ENCODE results near the gene SIGLEC6.

Gene SIGLEC6

DNA sequence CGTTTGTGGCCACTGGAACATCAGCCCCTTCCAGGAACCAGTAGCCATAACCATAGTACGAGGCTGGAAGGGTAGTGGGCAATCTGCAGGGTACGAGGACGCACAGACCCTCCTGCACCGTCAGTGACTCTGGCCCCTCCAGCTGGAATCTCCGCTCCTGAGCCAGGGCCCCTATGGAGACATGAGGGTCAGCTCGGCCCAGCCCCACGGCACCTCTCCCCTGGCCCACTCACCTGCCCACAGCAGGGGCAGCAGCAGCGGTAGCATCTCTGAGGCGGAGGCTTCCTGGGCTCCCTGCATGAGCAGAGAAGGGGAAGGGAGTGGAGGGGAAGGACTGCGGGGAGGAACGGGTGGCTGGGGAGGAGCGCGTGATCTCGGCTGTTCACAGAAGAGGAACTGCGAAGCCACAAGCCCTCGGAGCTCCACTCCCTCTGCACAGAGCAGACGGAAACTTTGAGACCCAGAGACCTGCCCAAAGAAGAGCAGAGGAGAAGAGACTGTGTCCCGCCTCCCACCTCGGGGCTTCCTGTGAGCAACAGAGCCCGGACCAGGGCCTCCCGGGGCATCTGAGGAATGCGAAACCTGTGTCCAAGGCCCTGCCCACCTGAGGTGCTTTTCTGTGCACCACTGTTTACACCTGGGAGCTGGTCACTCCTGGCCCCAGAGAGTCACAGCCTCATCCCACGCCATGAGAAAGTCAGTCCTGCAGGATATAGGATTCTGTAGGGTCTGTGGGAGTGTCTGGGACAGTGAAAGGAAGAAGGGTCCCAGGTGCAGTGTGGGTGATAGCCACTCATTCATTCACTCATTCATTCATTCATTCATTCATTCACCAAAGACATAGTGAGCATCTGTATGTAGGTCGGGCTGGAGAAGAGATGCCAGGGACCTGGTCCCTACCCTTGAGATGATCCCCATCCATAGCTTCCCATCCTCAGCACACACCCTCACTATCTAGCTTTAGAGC, at the start of gene SIGLEC6:
SIGLEC6 (minus strand) TSS at position 322 of the 967 bp plus-strand sequence; CDS start at position 300, 22 bp downstream.
- no peaks in the 10 kb centered on the region for H3K79me2 ChIP-seq (ENCODE audit: insufficient read depth, low read depth)
- H3K4me1 ChIP-seq (ENCODE audit: low read depth, poor library complexity, severe bottlenecking), result no peaks in the 10 kb centered on the region
- H3K27ac ChIP-seq, result no peak within 1 kb of the TSS
- no peaks in the 10 kb centered on the region for H3K36me3 ChIP-seq (ENCODE audit: insufficient read depth)
- H3K4me2 ChIP-seq, result no peak within 1 kb of the TSS
- H4K20me1 ChIP-seq (ENCODE audit: insufficient read depth), result no peaks in the 10 kb centered on the region
- no peak within 1 kb of the TSS for H2AFZ ChIP-seq (ENCODE audit: low read depth)
- no peaks in the 10 kb centered on the region; the same call in 1 of the 2 replicates for H3K27me3 ChIP-seq (ENCODE audit: insufficient read depth, low read depth)
- H3K9ac ChIP-seq, result no peak within 1 kb of the TSS
- no peak within 1 kb of the TSS for H3K4me3 ChIP-seq (IDR thresholded peaks at IDR 0.05; ENCODE audit: insufficient read depth, low read depth, low read length)
- TF ChIP-seq, protein P1, sequence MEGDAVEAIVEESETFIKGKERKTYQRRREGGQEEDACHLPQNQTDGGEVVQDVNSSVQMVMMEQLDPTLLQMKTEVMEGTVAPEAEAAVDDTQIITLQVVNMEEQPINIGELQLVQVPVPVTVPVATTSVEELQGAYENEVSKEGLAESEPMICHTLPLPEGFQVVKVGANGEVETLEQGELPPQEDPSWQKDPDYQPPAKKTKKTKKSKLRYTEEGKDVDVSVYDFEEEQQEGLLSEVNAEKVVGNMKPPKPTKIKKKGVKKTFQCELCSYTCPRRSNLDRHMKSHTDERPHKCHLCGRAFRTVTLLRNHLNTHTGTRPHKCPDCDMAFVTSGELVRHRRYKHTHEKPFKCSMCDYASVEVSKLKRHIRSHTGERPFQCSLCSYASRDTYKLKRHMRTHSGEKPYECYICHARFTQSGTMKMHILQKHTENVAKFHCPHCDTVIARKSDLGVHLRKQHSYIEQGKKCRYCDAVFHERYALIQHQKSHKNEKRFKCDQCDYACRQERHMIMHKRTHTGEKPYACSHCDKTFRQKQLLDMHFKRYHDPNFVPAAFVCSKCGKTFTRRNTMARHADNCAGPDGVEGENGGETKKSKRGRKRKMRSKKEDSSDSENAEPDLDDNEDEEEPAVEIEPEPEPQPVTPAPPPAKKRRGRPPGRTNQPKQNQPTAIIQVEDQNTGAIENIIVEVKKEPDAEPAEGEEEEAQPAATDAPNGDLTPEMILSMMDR (conservative IDR thresholded peaks at IDR 0.05; ENCODE audit: low read depth, low read length), result no peak

DNA sequence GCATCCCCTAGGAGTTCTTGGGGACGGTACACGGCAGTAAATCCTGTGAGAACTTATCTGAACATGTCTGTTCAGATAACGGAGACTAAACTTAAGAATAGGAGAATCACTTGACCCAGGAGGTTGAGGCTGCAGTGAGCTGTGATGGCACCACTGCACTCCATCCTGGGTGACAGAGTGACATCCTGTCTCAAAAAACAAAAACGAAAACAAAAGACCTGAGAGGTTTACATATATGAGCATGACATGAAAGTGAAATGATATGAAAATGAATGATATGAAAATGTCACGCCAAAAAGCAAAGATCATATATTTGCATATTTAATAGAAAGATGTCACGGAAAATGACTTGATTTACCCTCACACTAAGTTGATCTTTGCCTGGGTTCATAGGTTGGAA, 45.4 kb upstream of the SIGLEC6 start:
- Histone ChIP-seq H3K4me3 (IDR thresholded peaks at IDR 0.05; ENCODE audit: insufficient read depth, low read depth, low read length) (no peak overlapping the region), H3K27ac (no peak overlapping the region), H3K9ac (no peak overlapping the region), H3K79me2 (ENCODE audit: insufficient read depth, low read depth) (no peaks in the 10 kb centered on the region), H3K4me2 (no peak overlapping the region), H3K27me3 (ENCODE audit: insufficient read depth, low read depth) (no peaks in the 10 kb centered on the region), H2AFZ (ENCODE audit: low read depth) (no peak overlapping the region), H3K4me1 (ENCODE audit: low read depth, poor library complexity, severe bottlenecking) (no peaks in the 10 kb centered on the region), H4K20me1 (ENCODE audit: insufficient read depth) (no peaks in the 10 kb centered on the region), H3K36me3 (ENCODE audit: insufficient read depth) (no peaks in the 10 kb centered on the region)
- TF ChIP-seq, protein P1 (conservative IDR thresholded peaks at IDR 0.05; ENCODE audit: low read depth, low read length), result no peak

DNA sequence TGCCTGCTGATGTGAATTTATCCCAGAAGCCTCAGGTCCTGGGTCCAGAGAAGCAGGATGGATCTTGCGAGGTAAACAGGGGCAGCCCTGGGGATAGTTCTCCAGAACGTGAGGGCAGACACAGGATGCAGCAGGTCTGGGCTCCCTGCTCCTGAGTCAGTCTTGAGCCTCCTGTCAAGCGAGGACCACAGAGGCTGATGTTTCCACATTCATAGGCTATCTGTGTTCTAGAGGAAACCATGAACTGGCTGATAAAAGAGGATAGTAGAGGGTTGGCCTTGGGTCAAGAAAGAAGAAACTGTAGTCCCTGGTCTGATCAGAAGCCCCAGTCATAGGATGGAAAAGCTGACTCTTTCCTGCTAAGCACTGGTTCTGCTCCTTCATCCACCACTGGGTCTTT, 41.9 kb upstream of the SIGLEC6 start:
- Histone ChIP-seq H3K36me3 (ENCODE audit: insufficient read depth) (no peaks in the 10 kb centered on the region), H3K27me3 (ENCODE audit: insufficient read depth, low read depth) (no peaks in the 10 kb centered on the region), H3K4me3 (IDR thresholded peaks at IDR 0.05; ENCODE audit: insufficient read depth, low read depth, low read length) (no peak overlapping the region), H3K79me2 (ENCODE audit: insufficient read depth, low read depth) (no peaks in the 10 kb centered on the region), H3K4me1 (ENCODE audit: low read depth, poor library complexity, severe bottlenecking) (no peaks in the 10 kb centered on the region), H3K27ac (no peak overlapping the region), H2AFZ (ENCODE audit: low read depth) (no peak overlapping the region), H4K20me1 (ENCODE audit: insufficient read depth) (no peaks in the 10 kb centered on the region), H3K4me2 (no peak overlapping the region), H3K9ac (no peak overlapping the region)
- TF ChIP-seq, protein P1 (conservative IDR thresholded peaks at IDR 0.05; ENCODE audit: low read depth, low read length), result no peak

DNA sequence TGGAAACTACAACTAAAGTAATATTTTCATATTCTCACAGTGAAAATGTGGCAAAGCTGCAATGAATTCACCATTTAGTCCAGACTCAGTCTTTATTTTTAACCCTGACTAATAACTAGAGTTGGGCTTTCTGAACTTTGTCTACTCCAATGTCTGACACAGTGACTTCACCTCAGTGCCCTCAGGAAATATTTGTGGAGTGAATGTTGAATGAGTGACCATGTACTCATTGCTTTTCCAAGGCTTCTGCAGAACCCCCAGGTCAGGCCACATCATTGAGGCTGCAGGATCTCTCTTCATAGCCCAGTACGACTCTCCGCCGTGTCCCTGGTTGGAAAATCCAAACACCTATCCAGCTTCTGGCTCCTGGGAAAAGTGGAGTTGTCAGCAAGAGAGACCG, 41.4 kb upstream of the SIGLEC6 start:
- Histone ChIP-seq H3K27me3 (ENCODE audit: insufficient read depth, low read depth) (no peaks in the 10 kb centered on the region), H3K4me3 (IDR thresholded peaks at IDR 0.05; ENCODE audit: insufficient read depth, low read depth, low read length) (no peak overlapping the region), H4K20me1 (ENCODE audit: insufficient read depth) (no peaks in the 10 kb centered on the region), H3K4me1 (ENCODE audit: low read depth, poor library complexity, severe bottlenecking) (no peaks in the 10 kb centered on the region), H3K4me2 (no peak overlapping the region), H3K79me2 (ENCODE audit: insufficient read depth, low read depth) (no peaks in the 10 kb centered on the region), H3K9ac (no peak overlapping the region), H3K27ac (no peak overlapping the region), H3K36me3 (ENCODE audit: insufficient read depth) (no peaks in the 10 kb centered on the region), H2AFZ (ENCODE audit: low read depth) (no peak overlapping the region)
- TF ChIP-seq, protein P1 (conservative IDR thresholded peaks at IDR 0.05; ENCODE audit: low read depth, low read length), result no peak

Data from KMS-11 (cell line).